DMS114 treated with DMSO at 0.1 percent for 48 hours (cell line): ENCODE measurements around the gene SH3PXD2A.

Experiments used
- DNase-seq: peaks from one replicate; lab custom pipeline; 2025; ENCODE audit not compliant: unreplicated experiment; lab: John Stamatoyannopoulos, UW

SH3PXD2A gene

GRCh38 chr10:103834436-103835095 lies 20.8 kb downstream of the SH3PXD2A start:
- DNase-seq: no peak

GRCh38 chr10:103833731-103834365 lies 21.5 kb downstream of the SH3PXD2A start:
- no peak for DNase-seq

- no peak for DNase-seq
Measured at GRCh38 chr10:103832806-103833205, 22.6 kb downstream of the SH3PXD2A start.

GRCh38 chr10:103829838-103830465 lies 25.4 kb downstream of the SH3PXD2A start:
- no peak for DNase-seq

GRCh38 chr10:103829278-103829677 lies 26.1 kb downstream of the SH3PXD2A start:
- DNase-seq: no peak

- DNase-seq: no peak
Measured at GRCh38 chr10:103828587-103829197, 26.7 kb downstream of the SH3PXD2A start.

- DNase-seq: no peak
Measured at GRCh38 chr10:103828107-103828506, 27.3 kb downstream of the SH3PXD2A start.

GRCh38 chr10:103826885-103827284 lies 28.5 kb downstream of the SH3PXD2A start:
- DNase-seq: no peak

- DNase-seq: no peak
Measured at GRCh38 chr10:103824281-103824680, 31.1 kb downstream of the SH3PXD2A start.

GRCh38 chr10:103823706-103824272 lies 31.6 kb downstream of the SH3PXD2A start:
- DNase-seq: no peak

GRCh38 chr10:103822800-103823199 lies 32.6 kb downstream of the SH3PXD2A start:
- no peak for DNase-seq

- DNase-seq: no peak
Measured at GRCh38 chr10:103822107-103822716, 33.2 kb downstream of the SH3PXD2A start.

GRCh38 chr10:103820101-103821062 lies 35.0 kb downstream of the SH3PXD2A start:
- DNase-seq: no peak

- DNase-seq: no peak
Measured at GRCh38 chr10:103819493-103819892, 35.9 kb downstream of the SH3PXD2A start.

GRCh38 chr10:103818765-103819374 lies 36.5 kb downstream of the SH3PXD2A start:
- DNase-seq: no peak

- DNase-seq: no peak
Measured at GRCh38 chr10:103818105-103818504, 37.3 kb downstream of the SH3PXD2A start.

GRCh38 chr10:103816431-103816830 lies 38.9 kb downstream of the SH3PXD2A start:
- DNase-seq: no peak

- no peak for DNase-seq
Measured at GRCh38 chr10:103814626-103815370, 40.6 kb downstream of the SH3PXD2A start.

- no peak for DNase-seq
Measured at GRCh38 chr10:103814105-103814504, 41.3 kb downstream of the SH3PXD2A start.
